ENCODE measurements around the gene MGLL. TPM values are rescaled to one million over a fixed set of nuclear protein-coding genes. Genes with fewer than 3 reads are reported as not detected.
A peak's percentile ranks its signal among the peaks of the same experiment; 100 is the strongest.

Gene MGLL
- total RNA-seq (ENCODE audit: unreplicated experiment), result 0.97 TPM
- long read RNA-seq, full-length matches to known transcripts, result 2 of 2 reads
- long read RNA-seq, partial matches to known transcripts, result 0 of 2 reads
- long read RNA-seq, other reads (novel, unspliced or antisense), result 0 of 2 reads

DNA sequence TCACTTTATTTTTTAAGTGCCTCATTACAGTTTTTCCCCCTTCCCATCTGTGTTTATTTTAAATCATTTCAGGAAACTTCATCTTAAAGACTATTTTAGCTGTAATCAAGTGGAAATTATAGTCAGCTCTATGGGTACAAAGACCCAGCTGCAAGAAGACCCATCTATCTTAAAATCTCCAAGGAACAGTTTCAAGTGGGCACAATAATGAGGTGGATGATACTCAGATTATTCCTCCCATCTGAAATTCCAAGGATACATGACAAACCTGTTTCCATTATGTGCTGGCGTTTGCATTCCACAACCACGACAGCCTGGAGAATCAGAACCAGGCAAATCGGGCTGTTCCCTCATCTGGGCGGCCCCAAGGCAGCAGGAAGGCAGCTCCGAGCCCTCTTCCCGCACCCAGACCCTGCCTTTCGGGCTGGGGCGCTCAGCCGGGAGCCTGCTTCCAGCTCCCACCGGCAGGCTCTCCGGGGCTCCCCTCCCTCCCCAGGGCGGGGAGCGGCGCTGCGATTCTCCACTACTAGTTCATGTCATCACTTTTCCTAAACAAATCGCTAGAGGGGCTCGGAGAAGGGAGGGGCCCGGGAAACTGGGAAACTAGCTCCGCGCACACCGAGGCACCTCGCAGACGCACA is at the start of gene MGLL:
Gene MGLL, minus strand, starts transcription at position 475 of the 641 bp plus-strand sequence. Its CDS starts 197 bp downstream, at position 278.
- peaks cover 11% of the 10 kb centered on the region for H3K27me3 Mint-ChIP-seq (ENCODE audit: unreplicated experiment)
- DNase-seq (ENCODE audit: low spot score), result peak; percentile 34
- peak within 1 kb of the TSS; percentile 91 for H3K4me3 Mint-ChIP-seq (ENCODE audit: unreplicated experiment)
- TF ChIP-seq, protein P1, sequence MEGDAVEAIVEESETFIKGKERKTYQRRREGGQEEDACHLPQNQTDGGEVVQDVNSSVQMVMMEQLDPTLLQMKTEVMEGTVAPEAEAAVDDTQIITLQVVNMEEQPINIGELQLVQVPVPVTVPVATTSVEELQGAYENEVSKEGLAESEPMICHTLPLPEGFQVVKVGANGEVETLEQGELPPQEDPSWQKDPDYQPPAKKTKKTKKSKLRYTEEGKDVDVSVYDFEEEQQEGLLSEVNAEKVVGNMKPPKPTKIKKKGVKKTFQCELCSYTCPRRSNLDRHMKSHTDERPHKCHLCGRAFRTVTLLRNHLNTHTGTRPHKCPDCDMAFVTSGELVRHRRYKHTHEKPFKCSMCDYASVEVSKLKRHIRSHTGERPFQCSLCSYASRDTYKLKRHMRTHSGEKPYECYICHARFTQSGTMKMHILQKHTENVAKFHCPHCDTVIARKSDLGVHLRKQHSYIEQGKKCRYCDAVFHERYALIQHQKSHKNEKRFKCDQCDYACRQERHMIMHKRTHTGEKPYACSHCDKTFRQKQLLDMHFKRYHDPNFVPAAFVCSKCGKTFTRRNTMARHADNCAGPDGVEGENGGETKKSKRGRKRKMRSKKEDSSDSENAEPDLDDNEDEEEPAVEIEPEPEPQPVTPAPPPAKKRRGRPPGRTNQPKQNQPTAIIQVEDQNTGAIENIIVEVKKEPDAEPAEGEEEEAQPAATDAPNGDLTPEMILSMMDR (IDR thresholded peaks at IDR 0.05; ENCODE audit: unreplicated experiment), result no peak
- H3K36me3 Mint-ChIP-seq (ENCODE audit: low read depth, unreplicated experiment), result peaks cover 3% of the 10 kb centered on the region
- no peak within 1 kb of the TSS for H3K27ac Mint-ChIP-seq (ENCODE audit: unreplicated experiment)
- H3K4me1 Mint-ChIP-seq (ENCODE audit: unreplicated experiment), result peaks cover 5% of the 10 kb centered on the region
- no peaks in the 10 kb centered on the region for H3K9me3 Mint-ChIP-seq (ENCODE audit: unreplicated experiment)

DNA sequence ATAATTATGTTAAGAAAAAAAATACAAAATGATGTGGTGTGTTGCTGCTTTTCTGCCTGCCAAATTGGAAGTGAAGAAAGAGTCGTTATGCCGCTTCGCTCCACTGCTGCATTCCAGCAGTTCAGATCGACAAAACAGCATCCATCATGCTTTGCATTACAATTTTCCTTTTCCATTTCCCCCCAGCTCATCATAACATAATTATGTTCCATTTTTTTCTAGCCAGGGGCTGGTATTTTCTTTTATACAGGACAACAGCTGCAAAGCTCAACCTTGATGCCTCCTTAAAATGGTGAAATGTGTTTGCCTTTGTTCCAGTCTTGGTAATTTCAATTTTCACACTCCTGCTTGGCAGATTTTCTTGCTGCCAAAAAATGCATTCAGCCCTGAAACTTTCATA is 47.8 kb upstream of the MGLL start:
- no peaks in the 10 kb centered on the region for H3K27me3 Mint-ChIP-seq (ENCODE audit: unreplicated experiment)
- no peak for DNase-seq (ENCODE audit: low spot score)
- no peaks in the 10 kb centered on the region for H3K36me3 Mint-ChIP-seq (ENCODE audit: low read depth, unreplicated experiment)
- H3K4me3 Mint-ChIP-seq (ENCODE audit: unreplicated experiment), result no peak overlapping the region
- no peaks in the 10 kb centered on the region for H3K9me3 Mint-ChIP-seq (ENCODE audit: unreplicated experiment)
- no peaks in the 10 kb centered on the region for H3K4me1 Mint-ChIP-seq (ENCODE audit: unreplicated experiment)
- TF ChIP-seq, protein P1 (IDR thresholded peaks at IDR 0.05; ENCODE audit: unreplicated experiment), result no peak
- H3K27ac Mint-ChIP-seq (ENCODE audit: unreplicated experiment), result no peak overlapping the region

DNA sequence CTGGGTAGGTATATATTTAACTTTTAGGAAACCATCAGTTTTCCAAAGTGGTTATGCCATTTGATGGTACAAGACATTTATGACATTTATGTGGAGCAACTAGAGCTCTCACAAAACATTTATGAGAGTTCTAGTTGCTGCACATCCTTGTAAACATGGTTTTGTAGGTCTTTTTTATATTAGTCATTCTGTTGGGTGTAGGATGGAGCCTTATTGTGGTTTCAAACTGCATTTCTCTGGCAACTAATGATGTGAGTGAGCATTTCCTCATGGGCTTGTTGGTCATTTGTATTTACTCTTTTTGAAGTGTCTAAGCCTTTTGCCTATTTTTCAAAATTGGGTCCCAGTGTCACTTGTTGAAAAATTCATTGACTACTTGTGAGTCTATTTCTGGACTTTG is 45.7 kb upstream of the MGLL start:
- Mint-ChIP-seq H3K4me1 (ENCODE audit: unreplicated experiment) (no peaks in the 10 kb centered on the region), H3K27ac (ENCODE audit: unreplicated experiment) (no peak overlapping the region), H3K9me3 (ENCODE audit: unreplicated experiment) (no peaks in the 10 kb centered on the region), H3K4me3 (ENCODE audit: unreplicated experiment) (no peak overlapping the region), H3K36me3 (ENCODE audit: low read depth, unreplicated experiment) (no peaks in the 10 kb centered on the region), H3K27me3 (ENCODE audit: unreplicated experiment) (no peaks in the 10 kb centered on the region)
- no peak for DNase-seq (ENCODE audit: low spot score)
- TF ChIP-seq, protein P1 (IDR thresholded peaks at IDR 0.05; ENCODE audit: unreplicated experiment), result no peak

DNA sequence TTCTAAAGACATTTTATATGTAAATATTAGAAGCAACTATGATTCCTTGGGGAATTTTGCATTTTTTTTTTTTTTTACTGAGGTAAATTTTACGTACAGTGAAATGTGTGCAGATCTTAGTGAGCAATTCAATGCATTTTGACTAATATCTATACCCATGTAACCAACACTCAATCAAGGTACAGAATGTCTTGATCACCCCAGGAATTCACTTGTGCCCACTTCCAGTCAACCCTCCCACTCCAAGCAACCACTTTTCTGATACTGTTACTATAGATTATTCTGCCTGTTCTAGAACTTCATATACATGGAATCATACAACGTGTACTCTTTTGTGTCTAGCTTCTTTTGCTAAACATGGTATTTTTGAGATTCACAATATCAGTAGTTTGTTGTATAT is 45.1 kb upstream of the MGLL start:
- TF ChIP-seq, protein P1 (IDR thresholded peaks at IDR 0.05; ENCODE audit: unreplicated experiment), result no peak
- Mint-ChIP-seq H3K9me3 (ENCODE audit: unreplicated experiment) (no peaks in the 10 kb centered on the region), H3K4me1 (ENCODE audit: unreplicated experiment) (no peaks in the 10 kb centered on the region), H3K27me3 (ENCODE audit: unreplicated experiment) (no peaks in the 10 kb centered on the region), H3K36me3 (ENCODE audit: low read depth, unreplicated experiment) (no peaks in the 10 kb centered on the region), H3K4me3 (ENCODE audit: unreplicated experiment) (no peak overlapping the region), H3K27ac (ENCODE audit: unreplicated experiment) (no peak overlapping the region)
- no peak for DNase-seq (ENCODE audit: low spot score)

DNA sequence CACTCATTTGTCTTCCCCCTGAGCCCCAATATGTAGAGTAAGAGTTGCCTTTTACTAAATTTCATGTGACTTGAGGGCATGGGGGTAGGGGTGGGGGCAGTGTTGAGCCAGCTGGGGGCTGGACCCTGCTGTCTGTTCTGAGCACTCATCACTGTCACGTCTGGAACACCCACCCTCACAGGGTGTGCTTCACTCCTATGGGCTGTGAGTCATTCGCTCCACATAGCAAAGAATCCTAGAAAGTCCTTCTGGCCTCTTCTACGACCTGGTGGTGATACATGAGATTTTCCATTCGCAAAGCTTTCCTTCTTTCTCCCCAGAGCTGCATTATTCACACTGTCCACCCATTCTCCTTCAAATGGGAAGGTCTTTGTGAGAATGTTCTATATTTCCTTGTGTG is 43.6 kb upstream of the MGLL start:
- no peak for DNase-seq (ENCODE audit: low spot score)
- Mint-ChIP-seq H3K9me3 (ENCODE audit: unreplicated experiment) (no peaks in the 10 kb centered on the region), H3K36me3 (ENCODE audit: low read depth, unreplicated experiment) (no peaks in the 10 kb centered on the region), H3K27ac (ENCODE audit: unreplicated experiment) (no peak overlapping the region), H3K4me1 (ENCODE audit: unreplicated experiment) (no peaks in the 10 kb centered on the region), H3K27me3 (ENCODE audit: unreplicated experiment) (no peaks in the 10 kb centered on the region), H3K4me3 (ENCODE audit: unreplicated experiment) (no peak overlapping the region)
- TF ChIP-seq, protein P1 (IDR thresholded peaks at IDR 0.05; ENCODE audit: unreplicated experiment), result no peak
